GM18868 (cell line): Measurements from ENCODE around the gene SOX12.
A peak's percentile ranks its signal among the peaks of the same experiment; 100 is the strongest.

ENCODE experiments used
- ATAC-seq: cut with Tn5 transposase; IDR thresholded peaks from one replicate; pipeline ENCODE4 v1.9.1; 2021; ENCODE audit warnings: mild to moderate bottlenecking, moderate library complexity; ENCODE audit not compliant: unreplicated experiment

SOX12 gene

GRCh38 chr20:301886-302848, 23.2 kb upstream of the SOX12 start:
- ATAC-seq, result no peak

DNA sequence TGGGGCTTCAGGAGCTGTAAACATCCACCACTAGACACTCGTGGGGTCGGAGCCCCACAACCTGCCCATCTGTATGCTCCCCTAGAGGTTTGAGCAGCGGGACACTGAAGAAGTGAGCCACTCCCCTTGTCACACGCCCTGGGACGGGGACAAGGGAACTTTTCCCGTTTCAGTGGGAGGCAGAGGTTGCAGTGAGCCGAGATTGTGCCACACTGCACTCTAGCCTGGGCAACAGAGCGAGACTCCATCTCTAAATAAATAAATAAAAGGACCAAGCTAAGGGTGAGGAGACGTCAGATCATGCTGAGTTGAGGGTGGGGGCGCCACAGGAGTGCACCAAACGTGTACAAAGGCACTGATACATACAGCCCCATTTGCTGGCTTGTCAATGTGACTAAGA, 19.6 kb upstream of the SOX12 start:
- ATAC-seq, result no peak

DNA sequence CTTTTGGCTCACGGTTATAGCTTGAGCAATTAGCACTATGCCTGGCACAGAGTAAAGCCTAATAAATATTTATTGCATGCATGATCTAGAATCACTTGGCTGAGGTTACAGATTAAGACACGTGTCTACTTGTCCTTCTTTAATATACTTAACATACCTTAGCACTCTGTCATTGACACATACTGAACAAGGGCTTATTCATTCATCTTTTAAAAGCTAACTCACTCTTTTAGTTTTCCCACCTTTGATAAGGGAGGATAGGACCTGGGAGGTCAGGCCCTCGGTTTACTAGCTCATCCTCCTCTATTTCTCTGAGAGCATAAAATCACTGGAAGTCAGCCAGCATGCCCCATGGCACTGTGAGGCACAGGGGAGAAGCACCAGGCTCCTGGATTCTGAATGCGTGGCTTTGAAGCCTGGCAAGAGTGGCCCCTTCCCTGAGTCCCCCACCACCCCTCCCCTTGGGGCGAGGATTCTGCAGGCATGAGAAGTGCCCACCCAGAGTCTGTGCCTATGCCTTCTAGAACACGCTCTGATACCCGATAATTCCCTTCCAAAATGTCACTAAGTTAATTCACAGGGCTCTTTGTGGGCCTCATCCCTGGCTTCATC, 16.8 kb upstream of the SOX12 start:
- ATAC-seq, result no peak

- ATAC-seq, result no peak
These were observed 16.0 kb upstream of the SOX12 start for GRCh38 chr20:309306-309840.

- peak; percentile 95 for ATAC-seq
These were observed 15.3 kb upstream of the SOX12 start for GRCh38 chr20:309841-310644.

- ATAC-seq, result no peak
These were observed 14.7 kb upstream of the SOX12 start for GRCh38 chr20:310645-311044.

DNA sequence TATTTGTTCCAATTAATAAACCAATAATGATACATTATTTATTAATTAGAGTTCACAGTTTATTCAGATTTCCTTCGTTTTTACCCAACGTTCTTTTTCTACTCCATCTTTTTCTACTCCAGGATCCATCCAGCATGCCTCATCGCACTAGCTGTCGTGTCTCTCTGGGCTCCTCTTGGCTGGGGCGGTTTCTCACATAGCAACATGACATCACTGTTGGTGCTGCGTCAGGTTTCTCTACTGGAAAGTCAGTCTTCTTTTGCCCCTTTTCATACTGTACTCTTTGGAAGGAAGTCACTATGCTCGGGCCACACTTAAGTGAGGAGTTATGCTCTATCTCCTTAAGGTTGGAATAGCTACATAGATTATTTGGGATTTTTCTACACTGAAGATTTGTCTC, 13.7 kb upstream of the SOX12 start:
- ATAC-seq, result no peak

- no peak for ATAC-seq
These were observed 13.3 kb upstream of the SOX12 start for GRCh38 chr20:312067-312466.

DNA sequence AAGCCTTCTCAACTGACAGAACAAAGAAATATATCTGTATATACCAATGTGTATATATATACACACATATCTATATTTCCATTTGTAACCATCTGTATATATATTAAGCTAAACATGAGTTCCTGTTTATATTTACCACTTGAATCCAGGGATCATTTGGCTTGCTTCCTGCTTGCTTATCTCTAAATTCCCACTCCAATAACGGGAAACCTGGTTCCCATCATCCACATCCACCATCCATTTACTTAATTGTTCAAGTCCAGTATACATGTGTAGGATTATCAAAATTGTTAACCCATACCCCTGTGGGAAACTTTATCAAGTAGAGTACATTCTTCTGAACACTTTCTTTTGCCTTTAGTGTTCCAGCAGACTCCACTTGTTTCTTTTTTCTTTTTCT, 12.5 kb upstream of the SOX12 start:
- no peak for ATAC-seq

DNA sequence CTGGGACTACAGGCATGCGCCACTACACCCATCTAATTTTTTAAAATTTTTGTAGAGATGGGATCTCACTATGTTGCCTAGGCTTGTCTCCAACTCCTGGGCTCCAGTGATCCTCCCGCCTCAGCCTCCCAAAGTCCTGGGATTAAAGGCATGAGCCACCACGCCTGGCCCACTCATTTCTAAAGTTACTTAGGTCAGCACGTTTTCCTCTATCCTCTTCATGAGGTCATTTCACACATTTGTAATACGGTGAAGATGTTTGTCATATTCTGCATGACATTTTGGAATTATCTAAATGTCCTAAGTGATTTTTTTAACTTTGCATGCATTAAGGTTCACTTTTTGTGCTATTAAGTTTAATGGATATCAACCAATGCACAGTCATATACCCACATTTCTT, 11.9 kb upstream of the SOX12 start:
- no peak for ATAC-seq

DNA sequence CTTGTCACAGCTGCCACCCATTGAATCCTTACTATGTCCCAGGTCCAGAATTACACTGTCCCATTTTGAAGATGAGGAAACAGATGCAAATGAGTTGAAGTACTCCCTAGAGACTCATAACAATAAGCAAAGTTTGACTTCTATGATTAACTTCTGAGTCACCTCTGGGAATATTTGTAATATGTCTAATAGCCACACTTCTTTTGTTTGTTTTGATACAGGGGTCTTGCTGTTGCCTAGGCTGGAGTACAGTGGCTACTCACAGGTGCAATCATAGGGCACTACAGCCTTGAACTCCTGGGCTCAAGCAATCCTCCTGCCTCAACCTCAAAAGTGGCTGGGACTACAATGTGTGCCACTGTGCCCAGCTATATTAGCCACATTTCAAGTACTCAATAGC, 11.4 kb upstream of the SOX12 start:
- ATAC-seq, result no peak

GRCh38 chr20:316316-317068, 8.9 kb upstream of the SOX12 start:
- no peak for ATAC-seq

- ATAC-seq, result peak; percentile 56
These were observed 941 bp upstream of the SOX12 start for GRCh38 chr20:324177-325044.

DNA sequence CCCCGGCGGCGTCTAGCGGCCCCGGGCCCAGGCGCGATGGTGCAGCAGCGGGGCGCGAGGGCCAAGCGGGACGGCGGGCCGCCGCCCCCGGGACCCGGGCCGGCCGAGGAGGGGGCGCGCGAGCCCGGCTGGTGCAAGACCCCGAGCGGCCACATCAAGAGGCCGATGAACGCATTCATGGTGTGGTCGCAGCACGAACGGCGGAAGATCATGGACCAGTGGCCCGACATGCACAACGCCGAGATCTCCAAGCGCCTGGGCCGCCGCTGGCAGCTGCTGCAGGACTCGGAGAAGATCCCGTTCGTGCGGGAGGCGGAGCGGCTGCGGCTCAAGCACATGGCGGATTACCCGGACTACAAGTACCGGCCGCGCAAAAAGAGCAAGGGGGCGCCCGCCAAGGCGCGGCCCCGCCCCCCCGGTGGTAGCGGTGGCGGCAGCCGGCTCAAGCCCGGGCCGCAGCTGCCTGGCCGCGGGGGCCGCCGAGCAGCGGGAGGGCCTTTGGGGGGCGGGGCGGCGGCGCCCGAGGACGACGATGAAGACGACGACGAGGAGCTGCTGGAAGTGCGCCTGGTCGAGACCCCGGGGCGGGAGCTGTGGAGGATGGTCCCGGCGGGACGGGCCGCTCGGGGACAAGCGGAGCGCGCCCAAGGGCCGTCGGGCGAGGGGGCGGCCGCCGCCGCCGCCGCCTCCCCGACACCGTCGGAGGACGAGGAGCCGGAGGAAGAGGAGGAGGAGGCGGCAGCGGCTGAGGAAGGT, 715 bp downstream of the SOX12 start:
- ATAC-seq, result peak; percentile 11

DNA sequence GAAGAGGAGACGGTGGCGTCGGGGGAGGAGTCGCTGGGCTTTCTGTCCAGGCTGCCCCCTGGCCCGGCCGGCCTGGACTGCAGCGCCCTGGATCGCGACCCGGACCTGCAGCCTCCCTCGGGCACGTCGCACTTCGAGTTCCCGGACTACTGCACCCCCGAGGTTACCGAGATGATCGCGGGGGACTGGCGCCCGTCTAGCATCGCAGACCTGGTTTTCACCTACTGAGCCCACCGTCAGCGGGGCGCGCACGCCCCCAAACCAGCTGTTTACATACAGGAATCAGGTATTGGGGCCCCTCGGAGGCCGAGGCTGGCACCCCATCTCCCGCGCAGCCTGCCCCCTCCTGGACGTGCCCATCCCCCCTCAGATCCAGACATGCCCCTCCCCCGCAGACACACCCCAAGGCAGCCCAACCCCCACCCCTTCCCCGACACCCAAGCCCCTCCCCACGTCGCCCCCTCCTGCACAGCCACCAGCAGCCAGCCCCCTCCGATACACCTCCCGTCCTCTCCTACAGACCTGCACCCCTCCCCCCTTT, 1.4 kb downstream of the SOX12 start:
- no peak for ATAC-seq

DNA sequence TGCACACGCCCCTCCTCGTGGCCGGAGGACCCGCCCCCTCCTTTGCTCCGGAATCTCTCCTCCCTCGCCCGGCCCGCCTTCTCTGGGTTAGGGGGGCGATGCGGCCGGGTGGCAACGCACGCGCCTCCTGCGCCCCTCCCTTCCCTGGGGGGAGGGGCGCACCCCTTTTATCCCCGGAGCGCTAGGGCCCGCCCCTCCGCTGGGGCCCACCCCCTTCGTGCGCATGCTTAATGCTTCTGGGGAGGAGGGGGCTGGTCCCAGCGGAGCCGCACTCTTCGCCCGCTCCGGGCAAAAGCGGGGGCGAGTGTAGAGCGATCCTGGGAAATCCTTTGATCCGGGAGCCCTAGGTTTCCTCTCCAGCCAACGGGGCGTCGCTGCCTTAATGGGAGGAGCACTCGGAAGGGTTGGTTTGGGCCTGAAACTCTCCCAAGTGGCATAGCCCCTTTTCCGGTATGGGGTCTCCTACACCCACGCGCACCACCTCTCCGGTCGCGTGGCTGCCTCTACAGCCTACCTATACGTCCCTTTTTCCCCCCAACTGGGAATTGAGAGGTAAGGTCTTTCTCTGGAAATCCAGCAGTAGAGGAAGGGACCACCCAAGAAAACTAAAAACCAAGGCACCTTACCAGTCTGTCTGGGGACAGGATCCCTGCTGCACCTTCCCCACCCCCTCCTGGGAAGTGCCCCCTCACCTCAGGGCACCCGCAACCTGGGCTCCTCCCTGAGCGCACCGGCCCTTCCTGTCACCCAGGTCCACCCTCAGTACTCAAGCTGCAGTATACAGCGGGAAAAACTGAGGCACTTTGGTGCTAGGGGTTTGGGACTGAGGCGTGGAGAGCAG, 2.1 kb downstream of the SOX12 start:
- ATAC-seq, result peak; percentile 17
